GM03348 (cell line): Measurements from ENCODE around the gene ZNF69.
"Not testable (repeated sequence)": the region's sequence is repeated elsewhere in the genome, so short reads cannot be mapped to it uniquely, and the experiment has no call there.

Experiments used
- DNase-seq: peaks from one replicate; pipeline ENCODE4 v3.0.0; 2012; ENCODE audit warnings: low spot score

ZNF69 gene

DNA sequence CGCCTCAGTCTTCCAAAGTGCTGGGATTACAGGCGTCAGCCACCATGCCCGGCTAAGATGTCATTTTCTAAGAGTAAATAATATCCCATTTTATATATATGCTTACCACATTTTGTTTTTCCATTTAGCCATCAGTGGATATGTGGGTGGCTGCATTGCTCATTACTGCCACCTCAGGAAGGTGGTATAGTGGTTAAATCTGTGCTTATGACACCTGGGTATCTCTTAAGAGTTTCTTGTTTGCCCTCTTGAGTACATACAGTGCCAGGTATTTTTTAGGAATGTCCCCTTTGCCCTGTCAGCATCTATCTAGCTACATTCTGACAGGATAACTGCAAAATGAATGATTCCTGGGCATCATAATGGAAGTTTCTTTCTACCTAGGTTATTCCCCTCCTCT is 14.6 kb downstream of the ZNF69 start:
- no peak for DNase-seq

DNA sequence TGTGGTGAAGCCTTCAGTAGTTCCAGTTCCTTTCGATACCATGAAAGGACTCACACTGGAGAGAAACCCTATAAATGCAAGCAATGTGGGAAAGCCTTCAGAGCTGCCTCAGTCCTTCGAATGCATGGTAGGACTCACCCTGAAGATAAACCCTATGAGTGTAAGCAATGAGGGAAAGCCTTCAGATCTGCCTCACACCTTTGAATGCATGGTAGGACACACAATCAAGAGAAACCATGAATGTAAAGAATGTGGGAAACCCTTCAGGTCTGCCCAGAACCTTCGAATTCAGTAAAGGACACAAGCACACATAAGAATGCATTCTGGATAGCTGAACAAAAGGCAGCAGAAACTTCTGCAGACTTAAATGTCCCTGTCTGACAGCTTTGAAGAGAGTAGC is 18.3 kb downstream of the ZNF69 start:
- DNase-seq: no peak

DNA sequence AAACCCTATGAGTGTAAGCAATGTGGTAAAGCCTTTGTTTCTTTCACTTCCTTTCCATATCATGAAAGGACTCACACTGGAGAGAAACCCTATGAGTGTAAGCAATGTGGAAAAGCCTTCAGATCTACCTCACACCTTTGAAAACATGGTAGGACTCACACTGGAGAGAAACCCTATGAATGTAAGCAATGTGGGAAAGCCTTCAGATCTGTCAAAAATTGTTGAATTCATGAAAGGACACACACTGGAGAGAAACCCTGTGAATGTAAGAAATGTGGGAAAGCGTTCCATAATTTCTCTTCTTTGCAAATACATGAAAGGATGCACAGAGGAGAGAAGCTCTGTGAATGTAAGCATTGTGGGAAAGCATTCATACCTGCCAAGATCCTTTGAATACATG is 24.4 kb downstream of the ZNF69 start:
- DNase-seq: not testable (repeated sequence)

DNA sequence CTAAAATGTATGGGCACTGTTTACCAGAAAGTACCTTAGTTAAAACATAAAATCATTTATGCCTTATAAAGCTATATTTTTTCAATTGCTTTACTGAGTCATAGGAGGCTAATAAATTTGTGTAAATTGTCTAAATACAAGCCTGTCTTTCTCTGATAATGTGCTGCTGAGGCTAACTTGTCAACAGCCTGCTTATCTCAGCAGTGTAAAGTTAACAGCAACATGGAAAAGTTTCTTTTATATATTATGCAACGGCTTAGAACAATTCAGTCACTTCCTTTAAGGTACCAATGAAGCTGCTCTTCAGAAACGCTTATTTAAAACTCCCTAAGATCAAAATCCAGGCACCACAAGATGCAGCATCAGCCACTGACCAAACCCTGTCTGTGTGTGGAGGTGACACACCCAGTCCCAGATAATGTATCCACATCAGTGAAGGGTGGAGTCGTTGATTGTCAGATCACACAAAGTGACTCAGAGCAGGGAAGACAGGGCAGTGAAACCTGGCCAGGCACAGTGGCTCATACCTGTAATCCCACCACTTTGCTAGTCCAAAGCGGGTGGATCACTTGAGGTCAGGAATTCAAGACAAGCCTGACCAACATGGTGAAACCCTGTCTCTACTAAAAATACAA is 27.0 kb downstream of the ZNF69 start:
- DNase-seq: not testable (repeated sequence)

DNA sequence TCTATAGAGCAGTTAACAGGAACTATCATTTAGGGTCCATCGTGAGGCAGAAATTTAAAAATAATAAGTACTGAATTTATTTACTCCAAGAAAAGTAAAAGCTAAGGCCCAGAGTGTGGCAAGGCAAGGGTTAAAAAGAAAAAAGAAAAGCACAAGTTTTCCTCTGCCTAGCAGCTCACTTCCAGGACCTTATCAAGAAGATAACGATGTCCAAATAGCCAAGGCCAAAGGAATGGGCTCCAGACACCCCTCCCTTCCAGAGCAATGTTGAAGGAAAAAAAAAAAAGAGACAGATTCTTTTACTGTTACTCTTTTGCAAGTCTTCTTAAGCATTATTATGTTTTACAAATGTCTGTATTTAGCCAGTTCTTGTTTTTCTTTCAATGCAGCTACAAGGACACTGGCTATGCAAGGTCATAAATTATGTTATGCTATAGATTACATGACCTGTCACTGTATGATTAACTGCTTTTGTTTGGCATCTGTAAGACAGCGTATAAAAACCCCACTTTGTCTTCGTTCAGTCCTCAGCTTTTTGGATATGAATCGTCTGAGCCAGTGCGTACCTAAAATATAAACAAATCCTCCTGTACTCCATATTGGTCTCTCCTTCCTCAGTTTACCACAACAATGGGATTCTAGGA is 34.4 kb downstream of the ZNF69 start:
- no peak for DNase-seq

DNA sequence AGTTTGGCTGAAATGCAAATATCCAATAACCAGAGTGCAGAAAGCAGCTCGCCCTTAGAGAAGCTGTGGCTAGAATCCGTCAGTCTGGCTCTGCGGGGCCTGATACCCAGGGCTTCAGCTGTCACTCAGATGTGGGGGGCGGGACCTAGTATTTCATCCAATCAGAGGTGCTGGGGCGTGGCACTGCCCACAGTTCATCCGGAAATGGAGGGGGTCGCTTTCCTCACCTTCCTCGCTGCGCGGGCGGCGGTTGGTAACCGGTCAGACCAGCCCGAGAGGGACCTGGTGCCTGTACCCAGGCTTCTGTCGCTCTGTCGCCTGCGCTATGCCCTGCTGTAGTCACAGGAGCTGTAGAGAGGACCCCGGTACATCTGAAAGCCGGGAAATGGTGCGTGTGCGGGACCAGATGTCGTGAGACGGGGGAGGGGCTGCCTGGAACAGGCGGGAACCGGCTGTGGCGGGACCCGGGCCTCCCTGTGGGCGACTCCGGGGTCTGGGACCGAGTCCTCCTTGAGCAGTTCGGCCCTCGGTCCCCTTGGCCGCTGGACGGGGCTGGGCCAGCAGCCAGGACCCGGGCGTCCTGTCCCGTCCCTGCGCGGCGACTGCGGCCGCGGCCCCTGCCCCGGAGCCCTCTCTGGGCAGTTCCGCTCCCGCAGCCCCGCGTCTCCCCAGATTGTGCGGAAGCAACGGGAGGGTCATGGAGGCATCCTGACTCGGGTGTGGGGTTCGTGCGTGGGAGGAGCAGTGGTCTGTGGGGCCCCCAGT is 37.5 kb downstream of the ZNF69 start, which contains the start of gene ZNF700:
TSS of gene ZNF700 (plus strand) at position 222 of the 765 bp plus-strand sequence. CDS start at position 326, 104 bp downstream.
- DNase-seq: peak; percentile 97

DNA sequence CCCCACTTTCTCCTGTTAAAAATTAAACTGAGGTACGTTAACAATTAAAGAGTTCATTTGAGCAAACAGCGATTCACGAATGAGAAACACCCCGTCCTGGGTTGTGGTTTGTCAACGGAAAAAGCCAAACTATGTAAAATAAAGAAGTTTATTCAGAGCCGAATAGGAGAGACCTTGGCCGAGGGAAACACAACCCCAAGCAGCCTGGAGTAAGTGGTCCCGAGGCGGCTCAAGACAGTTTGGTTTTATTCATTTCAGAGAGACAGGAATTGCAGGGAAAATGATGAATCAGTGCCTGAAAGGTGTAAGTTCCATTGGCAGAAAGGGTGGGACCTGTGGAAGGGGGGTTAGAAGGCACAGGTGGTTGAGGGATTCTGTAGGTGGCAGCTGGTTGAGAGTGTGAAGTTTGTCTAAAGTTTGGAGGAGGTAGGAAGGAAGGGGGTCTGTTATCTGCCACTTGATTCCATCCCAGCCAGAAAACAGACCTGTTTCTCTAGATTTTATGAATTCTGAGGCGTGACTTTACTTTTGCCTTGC is 38.1 kb downstream of the ZNF69 start:
- not testable (repeated sequence) for DNase-seq

DNA sequence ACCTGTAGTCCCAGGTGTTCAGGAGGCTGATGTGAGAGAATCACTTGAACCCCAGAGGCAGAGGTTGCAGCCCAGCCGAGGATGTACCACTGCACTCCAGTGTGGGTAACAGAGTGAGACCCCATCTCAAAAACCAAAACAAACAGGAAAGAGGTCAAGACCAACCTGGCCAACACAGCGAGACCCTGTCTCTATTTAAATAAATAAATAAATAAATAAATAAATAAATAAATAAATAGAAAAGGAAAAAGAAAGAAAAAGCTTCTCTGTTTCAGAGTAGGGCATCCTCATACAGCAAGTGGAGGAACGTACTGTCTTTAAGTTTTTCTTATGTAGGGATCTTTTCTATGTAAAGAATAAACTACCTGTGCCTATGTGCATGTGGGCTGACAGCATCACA is 39.6 kb downstream of the ZNF69 start:
- no peak for DNase-seq

DNA sequence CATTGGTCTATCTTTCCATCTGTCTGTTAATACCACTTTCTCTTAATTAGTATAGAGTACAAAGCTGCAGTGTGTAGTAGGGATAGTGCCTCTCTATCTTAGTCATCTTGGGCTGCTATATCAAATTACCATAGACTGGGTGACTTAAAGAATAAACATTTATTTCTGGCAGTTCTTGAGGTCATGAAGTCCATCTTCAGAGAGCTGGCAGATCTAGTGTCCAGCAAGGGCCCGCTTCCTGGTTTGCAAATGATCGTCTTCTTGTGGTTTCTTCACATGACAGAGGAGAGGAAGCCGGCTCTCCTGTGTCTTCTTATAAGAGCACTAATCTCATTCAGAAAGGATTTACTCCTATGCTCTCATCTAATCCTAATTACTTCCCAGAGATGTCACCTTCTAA is 43.5 kb downstream of the ZNF69 start:
- DNase-seq: no peak

DNA sequence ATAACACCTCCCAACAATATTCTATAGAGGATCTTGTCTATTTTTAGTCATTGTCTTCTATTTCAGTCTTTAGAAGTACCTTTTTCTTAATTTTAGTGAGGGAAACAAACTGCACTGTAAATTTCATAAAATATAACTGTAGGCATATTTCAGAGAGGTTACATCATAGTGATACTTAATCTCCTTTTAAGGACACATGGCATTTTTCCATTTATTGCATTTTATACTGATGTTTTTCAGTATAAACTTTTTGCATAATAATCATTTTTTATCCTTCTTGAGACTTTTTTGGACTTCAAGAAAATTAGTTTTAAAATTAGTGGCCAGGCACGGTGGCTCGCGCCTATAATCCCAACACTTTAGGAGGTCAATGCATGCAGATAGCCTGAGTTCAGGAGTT is 43.9 kb downstream of the ZNF69 start:
- no peak for DNase-seq

DNA sequence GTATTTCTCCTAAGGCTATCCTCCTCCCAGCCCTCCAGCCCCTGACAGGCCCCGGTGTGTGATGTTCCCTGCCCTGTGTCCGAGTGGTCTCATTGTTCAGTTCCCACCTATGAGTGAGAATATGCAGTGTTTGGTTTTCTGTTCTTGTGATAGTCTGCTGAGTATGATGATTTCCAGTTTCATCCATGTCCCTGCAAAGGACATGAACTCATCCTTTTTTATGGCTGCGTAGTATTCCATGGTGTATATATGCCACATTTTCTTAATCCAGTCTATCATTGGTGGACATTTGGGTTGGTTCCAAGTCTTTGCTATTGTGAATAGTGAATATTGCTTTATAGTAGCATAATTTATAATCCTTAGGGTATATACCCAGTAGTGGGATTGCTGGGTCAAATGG is 48.2 kb downstream of the ZNF69 start:
- DNase-seq: not testable (repeated sequence)

DNA sequence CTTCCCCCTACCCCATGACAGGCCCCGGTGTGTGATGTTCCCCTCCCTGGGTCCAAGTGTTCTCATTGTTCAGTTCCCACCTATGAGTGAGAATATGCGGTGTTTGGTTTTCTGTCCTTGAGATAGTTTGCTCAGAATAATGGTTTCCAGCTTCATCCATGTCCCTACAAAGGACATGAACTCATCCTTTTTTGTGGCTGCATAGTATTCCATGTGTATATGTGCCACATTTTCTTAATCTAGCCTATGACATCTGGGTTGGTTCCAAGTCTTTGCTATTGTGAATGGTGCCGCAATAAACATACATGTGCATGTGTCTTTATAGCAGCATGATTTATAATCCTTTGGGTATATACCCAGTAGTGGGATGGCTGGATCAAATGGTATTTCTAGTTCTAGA is 50.8 kb downstream of the ZNF69 start:
- DNase-seq: not testable (repeated sequence)

DNA sequence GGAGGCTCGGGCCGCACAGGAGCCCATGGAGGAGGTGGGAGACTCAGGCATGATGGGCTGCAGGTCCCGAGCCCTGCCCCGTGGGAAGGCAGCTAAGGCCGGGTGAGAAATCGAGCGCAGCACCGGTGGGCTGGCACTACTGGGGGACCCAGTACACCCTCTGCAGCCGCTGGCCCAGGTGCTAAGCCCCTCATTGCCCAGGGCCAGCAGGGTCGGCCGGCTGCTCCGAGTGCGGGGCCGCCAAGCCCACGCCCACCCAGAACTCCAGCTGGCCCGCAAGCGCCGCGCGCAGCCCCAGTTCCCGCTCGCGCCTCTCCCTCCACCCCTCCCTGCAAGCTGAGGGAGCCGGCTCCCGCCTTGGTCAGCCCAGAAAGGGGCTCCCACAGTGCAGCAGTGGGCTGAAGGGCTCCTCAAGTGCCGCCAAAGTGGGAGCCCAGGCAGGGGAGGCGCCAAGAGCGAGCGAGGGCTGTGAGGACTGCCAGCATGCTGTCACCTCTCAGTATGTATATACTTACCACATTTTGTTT is 53.8 kb downstream of the ZNF69 start:
- not testable (repeated sequence) for DNase-seq

DNA sequence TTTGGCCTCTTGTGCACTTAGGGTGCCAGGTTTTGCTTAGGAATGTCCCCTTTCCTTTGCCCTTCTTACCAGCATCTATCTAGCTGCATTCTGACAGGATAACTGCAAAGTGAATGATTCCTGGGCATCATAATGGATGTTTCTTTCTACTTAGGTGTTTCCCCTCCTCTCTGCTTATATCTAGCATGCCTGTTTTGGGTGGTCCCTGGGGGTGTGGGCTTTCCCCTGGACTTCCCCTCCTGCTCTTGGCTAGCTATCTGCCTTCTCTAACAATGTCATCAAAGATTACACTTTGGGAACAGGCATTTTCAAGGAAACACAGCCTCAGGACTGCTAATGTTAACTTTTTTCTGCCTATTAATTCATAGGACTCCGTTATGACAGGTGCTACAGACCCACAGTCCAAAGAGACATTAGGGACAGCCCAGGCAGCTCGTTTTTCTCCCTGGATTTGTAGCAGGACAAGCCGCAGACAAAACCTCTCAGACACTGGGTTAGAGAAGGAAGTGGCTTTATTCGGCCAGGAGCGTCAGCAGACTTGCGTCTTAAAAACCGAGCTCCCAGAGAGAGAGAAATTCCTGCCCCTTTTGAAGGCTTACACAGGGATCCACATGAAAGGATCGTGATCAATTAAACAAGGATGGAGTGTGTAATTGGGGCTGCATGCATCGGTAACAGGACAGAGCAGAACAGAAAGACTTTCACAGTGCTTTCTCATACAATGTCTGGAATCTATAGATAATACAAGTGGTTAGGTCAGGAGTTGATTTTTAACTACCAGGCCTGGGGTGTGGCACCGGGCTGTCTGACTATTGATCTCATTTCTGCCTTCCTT is 54.6 kb downstream of the ZNF69 start:
- no peak for DNase-seq

DNA sequence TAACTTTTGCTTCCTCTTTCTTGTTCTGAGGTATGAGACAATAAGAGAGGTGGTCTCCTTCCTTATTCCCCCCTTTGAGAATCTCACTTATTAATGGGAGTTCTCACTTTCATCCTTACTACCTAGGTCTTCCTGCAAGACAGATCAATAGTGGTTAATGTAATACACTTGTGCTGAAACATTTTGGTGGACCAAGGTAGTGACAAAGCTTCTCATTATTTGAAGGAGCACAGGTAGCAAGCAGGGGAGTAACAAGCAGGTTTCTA is 55.2 kb downstream of the ZNF69 start:
- no peak for DNase-seq

DNA sequence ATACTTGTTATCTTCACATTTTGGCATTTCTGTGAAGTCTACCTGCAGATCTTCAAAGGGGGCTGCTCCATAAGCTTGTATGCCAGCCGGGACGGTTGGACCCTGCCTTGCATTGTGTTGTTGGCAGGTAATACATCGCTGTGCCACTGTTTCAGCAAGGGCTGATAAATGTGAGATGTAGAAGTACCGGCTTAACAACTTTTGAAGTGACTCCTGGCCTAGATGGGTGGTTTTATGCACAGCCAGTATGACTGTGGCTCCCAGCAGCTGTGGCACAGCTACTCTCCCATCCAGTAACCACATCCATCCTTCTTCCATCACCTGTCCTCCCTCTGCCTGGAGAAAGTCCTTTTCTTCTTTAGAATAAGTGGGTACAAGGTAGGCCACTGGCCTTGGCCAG is 57.1 kb downstream of the ZNF69 start:
- no peak for DNase-seq

DNA sequence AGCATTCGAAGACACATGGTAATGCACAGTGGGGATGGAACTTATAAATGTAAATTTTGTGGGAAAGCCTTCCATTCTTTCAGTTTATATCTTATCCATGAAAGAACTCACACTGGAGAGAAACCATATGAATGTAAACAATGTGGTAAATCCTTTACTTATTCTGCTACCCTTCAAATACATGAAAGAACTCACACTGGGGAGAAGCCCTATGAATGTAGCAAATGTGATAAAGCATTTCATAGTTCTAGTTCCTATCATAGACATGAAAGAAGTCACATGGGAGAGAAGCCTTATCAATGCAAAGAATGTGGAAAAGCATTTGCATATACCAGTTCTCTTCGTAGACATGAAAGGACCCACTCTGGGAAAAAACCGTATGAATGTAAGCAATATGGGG is 61.1 kb downstream of the ZNF69 start:
- DNase-seq: no peak

DNA sequence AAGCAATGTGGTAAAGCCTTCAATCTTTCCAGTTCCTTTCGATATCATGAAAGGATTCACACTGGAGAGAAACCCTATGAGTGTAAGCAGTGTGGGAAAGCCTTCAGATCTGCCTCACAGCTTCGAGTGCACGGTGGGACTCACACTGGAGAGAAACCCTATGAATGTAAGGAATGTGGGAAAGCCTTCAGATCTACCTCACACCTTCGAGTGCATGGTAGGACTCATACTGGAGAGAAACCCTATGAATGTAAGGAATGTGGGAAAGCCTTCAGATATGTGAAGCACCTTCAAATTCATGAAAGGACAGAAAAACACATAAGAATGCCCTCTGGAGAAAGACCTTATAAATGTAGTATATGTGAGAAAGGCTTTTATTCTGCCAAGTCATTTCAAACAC is 61.6 kb downstream of the ZNF69 start:
- DNase-seq: no peak

DNA sequence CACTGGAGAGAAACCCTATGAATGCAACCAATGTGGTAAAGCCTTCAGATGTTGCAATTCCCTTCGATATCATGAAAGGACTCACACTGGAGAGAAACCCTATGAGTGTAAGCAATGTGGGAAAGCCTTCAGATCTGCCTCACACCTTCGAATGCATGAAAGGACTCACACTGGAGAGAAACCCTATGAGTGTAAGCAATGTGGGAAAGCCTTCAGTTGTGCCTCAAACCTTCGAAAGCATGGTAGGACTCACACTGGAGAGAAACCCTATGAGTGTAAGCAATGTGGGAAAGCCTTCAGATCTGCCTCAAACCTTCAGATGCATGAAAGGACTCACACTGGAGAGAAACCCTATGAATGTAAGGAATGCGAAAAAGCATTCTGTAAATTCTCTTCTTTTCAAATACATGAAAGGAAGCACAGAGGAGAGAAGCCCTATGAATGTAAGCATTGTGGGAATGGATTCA is 62.1 kb downstream of the ZNF69 start:
- DNase-seq: not testable (repeated sequence)

DNA sequence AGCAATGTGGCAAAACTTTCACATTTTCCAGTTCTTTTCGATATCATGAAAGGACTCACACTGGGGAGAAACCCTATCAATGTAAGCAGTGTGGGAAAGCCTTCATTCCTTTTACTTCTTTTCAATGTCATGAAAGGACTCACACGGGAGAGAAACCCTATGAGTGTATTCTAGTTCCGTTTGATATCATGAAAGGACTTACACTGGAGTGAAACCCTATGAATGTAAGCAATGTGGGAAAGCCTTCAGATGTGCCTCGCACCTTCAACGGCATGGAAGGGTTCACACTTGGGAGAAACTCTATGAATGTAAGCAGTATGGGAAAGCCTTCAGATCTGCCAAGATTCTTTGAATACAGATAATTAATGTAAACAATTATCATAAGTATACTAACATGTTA is 62.7 kb downstream of the ZNF69 start:
- DNase-seq: no peak
